Measurements from ENCODE around the gene SYNCRIP. TPM values are rescaled to one million over a fixed set of nuclear protein-coding genes. Genes with fewer than 3 reads are reported as not detected.

Gene SYNCRIP
- total and polyA plus RNA-seq, 2 of the 4 experiments (the other 2 are of a cell fraction) = 50.1 to 59.3 TPM

DNA sequence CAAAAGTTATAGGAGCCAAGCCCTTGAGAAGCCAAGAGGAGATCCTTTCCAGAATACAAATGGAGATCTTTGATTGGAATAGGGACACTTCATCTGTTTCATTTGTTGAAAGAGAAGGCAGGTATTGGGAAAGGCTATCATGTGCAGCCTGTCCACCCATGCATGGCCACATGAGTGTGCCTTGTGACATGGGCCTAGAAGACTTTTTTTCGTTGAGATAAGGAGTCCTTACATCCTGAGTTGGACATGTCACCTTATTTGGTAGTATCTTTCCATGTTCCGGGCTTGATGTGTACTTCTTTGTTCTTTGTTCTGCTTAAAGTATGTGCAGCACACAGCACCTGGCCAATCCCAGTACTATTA is 42.1 kb upstream of the SYNCRIP start:
- CTCF ChIA-PET = no interaction called here
- intact Hi-C loops (cut with micrococcal nuclease) = no loop called here

More for the DNA sequence above, 42.1 kb upstream of the SYNCRIP start:
- no peak overlapping the region; the same call in 1 of the 2 replicates for H2BK20ac ChIP-seq (ENCODE audit: low read depth, low read length)
- H3K9ac ChIP-seq (ENCODE audit: low read depth, low read length) = no peak overlapping the region
- H3K79me1 ChIP-seq (ENCODE audit: low read depth in 1 of 2, low read length in 2 of 2) = peaks cover 13 to 21% of the 10 kb centered on the region in 2 experiments; a peak in 2 of 4 replicates
- no CpG with 5 or more reads among the region's 2 CpGs for WGBS, 2 experiments (ENCODE audit: extremely low coverage in 2 of 2, insufficient read length in 1 of 2)
- H4K8ac ChIP-seq (ENCODE audit: low read depth in 2 of 2, low read length in 2 of 2) = no peak overlapping the region
- no peak overlapping the region for H3K4me3 ChIP-seq (ENCODE audit: insufficient read depth, low read depth, low read length)
- DNase-seq = no peak
- H3K9me1 ChIP-seq (ENCODE audit: insufficient read depth, low read length) = no peaks in the 10 kb centered on the region
- no peak overlapping the region for H2AFZ ChIP-seq (replicated peaks; ENCODE audit: low read length, poor library complexity)
- H3K4me2 ChIP-seq (ENCODE audit: low read depth, low read length) = no peak overlapping the region
- H3K23ac ChIP-seq (ENCODE audit: low read depth, low read length) = no peak overlapping the region
- no peak overlapping the region for H2AK5ac ChIP-seq (ENCODE audit: low read depth, low read length)
- no peak overlapping the region for H3K27ac ChIP-seq (ENCODE audit: insufficient read depth, low read length)
- H3K27me3 ChIP-seq (ENCODE audit: control insufficient read depth, insufficient read depth, low read length) = no peaks in the 10 kb centered on the region
- no peak overlapping the region for H3K56ac ChIP-seq (ENCODE audit: extremely low read depth, insufficient read depth, low read length)
- H3K9me3 ChIP-seq (ENCODE audit: control insufficient read depth, insufficient read depth, low read length) = no peaks in the 10 kb centered on the region
- no peak overlapping the region for H3K4ac ChIP-seq (ENCODE audit: low read depth, low read length)
- no peak overlapping the region for H3K18ac ChIP-seq (ENCODE audit: low read depth, low read length)
- no peak overlapping the region for H4K5ac ChIP-seq (ENCODE audit: low read depth, low read length)
- H2BK120ac ChIP-seq (ENCODE audit: low read depth, low read length) = no peak overlapping the region
- no peak for ATAC-seq (ENCODE audit: low read depth)
- H3K4me1 ChIP-seq (ENCODE audit: control insufficient read depth, insufficient read depth, low read length) = peaks cover 2% of the 10 kb centered on the region; the same call in 1 of the 2 replicates
- H4K20me1 ChIP-seq (ENCODE audit: insufficient read depth, low read length) = no peaks in the 10 kb centered on the region
- no peak overlapping the region for H3K14ac ChIP-seq (replicated peaks; ENCODE audit: low read depth, low read length)
- H3K36me3 ChIP-seq (ENCODE audit: control insufficient read depth, insufficient read depth, low read length) = no peaks in the 10 kb centered on the region
- in situ Hi-C loops (cut with MboI; ENCODE audit: low sequenced_read_pairs) = no loop called here
- H2AK9ac ChIP-seq (replicated peaks; ENCODE audit: low read depth, low read length, poor library complexity) = no peak overlapping the region
- H2BK15ac ChIP-seq (ENCODE audit: low read depth, low read length) = no peak overlapping the region
- no TSS peak for BruUV-seq (replicated peaks)
- dilution Hi-C loops (cut with HindIII; ENCODE audit: low sequenced_read_pairs, unreplicated experiment) = no loop called here
- no peak for TF ChIP-seq MXI1 (IDR thresholded peaks at IDR 0.05; ENCODE audit: borderline replicate concordance, low read depth, low read length)
- TF ChIP-seq ELK1 (IDR thresholded peaks at IDR 0.05; ENCODE audit: borderline replicate concordance, low read depth, low read length) = no peak
- no peak for TF ChIP-seq CTCF (conservative IDR thresholded peaks at IDR 0.05; ENCODE audit: low read depth, low read length)
- H2BK5ac ChIP-seq (ENCODE audit: low read depth, low read length, poor library complexity, severe bottlenecking) = no peak overlapping the region
- no peak overlapping the region for H4K91ac ChIP-seq (ENCODE audit: insufficient read depth, low read depth, low read length)
- POLR2A ChIA-PET (ENCODE audit: unreplicated experiment) = no interaction called here

Measured in IMR-90 (cell line).